Loucy (cell line): ENCODE measurements around the gene EDN1.

Experiments
- EZH2phosphoT487 ChIP-seq: fragments of 200-600 bp; IDR thresholded peaks from 2 replicates; pipeline ENCODE4 v1.6.1; 2018; ENCODE audit warnings: antibody characterized with exemption, mild to moderate bottlenecking, moderate library complexity, borderline replicate concordance
- TF ChIP-seq, protein P1 (sequence below): fragments of 200-600 bp; sonication (generic); conservative IDR thresholded peaks from 2 replicates; pipeline ENCODE4 v1.5.1; 2014; ENCODE audit warnings: mild to moderate bottlenecking, antibody characterized with exemption, low read length

- TF ChIP-seq, protein P1, sequence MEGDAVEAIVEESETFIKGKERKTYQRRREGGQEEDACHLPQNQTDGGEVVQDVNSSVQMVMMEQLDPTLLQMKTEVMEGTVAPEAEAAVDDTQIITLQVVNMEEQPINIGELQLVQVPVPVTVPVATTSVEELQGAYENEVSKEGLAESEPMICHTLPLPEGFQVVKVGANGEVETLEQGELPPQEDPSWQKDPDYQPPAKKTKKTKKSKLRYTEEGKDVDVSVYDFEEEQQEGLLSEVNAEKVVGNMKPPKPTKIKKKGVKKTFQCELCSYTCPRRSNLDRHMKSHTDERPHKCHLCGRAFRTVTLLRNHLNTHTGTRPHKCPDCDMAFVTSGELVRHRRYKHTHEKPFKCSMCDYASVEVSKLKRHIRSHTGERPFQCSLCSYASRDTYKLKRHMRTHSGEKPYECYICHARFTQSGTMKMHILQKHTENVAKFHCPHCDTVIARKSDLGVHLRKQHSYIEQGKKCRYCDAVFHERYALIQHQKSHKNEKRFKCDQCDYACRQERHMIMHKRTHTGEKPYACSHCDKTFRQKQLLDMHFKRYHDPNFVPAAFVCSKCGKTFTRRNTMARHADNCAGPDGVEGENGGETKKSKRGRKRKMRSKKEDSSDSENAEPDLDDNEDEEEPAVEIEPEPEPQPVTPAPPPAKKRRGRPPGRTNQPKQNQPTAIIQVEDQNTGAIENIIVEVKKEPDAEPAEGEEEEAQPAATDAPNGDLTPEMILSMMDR: no peak
- no peak for TF ChIP-seq EZH2phosphoT487
These were observed 23.3 kb downstream of the EDN1 start for GRCh38 chr6:12313306-12313991.
